NK-92 (cell line): Measurements from ENCODE around the gene PSMD11.
"Not testable (repeated sequence)": the region's sequence is repeated elsewhere in the genome, so short reads cannot be mapped to it uniquely, and the experiment has no call there.

Experiments used
- DNase-seq: peaks from one replicate; lab custom pipeline; 2025; ENCODE audit not compliant: unreplicated experiment; lab: John Stamatoyannopoulos, UW

Gene PSMD11

DNA sequence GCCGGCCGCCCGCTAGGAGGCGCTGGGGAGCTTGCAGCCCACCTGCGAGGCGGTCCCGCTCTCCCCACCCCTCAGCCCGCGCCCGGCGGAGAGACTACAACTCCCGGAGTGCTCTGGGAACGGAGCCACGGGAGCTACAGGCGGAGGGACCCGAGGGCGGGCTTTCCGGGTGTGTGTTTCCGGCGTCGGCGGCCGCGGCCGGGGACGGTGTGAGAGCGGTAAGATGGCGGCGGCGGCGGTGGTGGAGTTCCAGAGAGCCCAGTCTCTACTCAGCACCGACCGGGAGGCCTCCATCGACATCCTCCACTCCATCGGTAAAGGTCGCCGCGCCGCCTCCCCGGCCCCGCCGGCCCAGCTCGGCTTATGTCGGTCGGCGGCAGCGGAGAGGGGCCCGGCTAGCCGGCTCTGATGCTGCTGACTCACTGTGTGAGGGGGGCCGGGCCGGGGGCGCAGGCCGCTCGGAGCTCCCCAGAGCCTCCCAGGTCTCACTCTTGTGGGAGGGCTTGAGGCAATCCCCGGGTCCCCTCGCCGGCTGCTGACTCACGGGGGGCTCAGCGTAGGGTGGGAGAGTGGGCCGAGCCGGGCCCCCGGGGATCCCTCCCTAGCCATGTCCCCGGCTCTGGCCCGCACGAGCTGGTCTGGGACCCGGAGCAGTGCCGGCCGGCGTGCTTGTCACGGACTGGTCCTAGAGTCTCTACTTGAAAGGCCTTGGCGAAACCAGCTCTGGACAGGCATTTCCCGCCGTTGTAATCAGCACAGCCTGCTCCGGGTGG lies at the start of gene PSMD11:
PSMD11 (plus strand) TSS at position 210 of the 773 bp plus-strand sequence; CDS start at position 224, 14 bp downstream.
- peak; percentile 91 for DNase-seq

DNA sequence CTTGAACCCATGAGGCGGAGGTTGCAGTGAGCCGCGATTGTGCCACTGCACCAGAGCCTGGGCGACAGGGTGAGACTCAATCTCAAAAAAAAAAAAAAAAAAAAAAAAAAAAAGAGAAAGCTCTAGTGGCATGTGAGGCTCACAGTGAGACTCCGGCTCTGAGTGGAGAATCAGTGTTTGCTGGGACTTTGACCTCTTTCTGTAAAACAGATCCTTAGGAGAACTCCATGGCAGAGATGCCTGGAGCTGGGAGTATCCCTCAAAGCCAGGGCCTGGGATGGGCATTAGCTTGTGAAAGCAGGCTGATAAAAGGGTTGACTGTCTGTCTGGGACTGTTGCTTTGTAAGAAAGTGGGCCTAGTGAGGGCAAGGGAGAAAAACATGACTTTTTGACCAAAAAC lies 48.0 kb upstream of the PSMD11 start:
- no peak for DNase-seq

DNA sequence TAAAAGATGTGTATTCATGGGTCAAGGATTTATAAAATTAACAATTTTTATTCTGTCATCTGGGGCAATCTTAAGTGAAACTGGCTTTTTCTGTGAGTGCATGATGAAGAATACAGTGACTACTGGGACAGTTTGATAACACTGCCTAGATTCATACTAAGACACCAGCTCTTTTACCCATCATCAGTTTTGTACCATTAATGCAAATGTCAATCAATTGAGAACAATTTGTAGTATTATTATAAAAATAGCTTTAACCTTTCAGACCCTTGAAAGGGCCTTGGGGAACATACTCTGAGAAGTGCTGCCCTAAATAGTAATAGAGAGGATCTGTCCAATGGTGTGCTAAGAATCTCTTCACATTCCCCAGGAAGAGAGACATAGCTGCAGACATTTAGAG lies 45.4 kb upstream of the PSMD11 start:
- DNase-seq: no peak

DNA sequence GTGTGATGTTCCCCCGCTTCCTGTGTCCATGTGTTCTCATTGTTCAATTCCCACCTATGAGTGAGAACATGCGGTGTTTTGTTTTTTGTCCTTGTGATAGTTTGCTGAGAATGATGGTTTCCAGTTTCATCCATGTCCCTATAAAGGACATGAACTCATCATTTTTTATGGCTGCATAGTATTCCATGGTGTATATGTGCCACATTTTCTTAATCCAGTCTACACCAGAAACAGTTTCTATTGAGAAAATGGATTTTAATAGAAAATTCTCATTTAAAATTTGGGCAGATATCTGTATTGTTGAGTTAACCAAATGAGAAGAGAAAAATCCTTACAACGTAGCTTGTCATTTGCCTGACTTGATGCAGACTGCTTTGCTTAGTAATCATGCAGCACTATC lies 34.2 kb upstream of the PSMD11 start:
- not testable (repeated sequence) for DNase-seq

DNA sequence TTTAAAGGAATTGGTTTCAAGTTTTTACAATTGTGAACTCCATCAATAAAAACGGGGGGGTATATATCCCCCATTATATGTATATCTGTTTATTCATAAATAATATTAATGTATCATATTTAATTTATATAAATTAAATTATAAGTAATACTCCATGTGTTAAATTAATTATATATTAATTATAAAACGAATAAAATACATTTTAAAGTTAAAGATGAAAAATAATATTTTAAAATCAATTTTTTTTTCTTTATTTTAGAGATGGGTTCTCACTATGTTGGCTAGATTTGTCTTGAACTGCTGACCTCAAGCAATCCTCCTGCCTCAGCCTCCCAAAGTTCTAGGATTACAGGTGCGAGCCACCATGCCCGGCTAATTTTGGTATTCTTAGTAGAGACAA lies 17.4 kb upstream of the PSMD11 start:
- DNase-seq: no peak

DNA sequence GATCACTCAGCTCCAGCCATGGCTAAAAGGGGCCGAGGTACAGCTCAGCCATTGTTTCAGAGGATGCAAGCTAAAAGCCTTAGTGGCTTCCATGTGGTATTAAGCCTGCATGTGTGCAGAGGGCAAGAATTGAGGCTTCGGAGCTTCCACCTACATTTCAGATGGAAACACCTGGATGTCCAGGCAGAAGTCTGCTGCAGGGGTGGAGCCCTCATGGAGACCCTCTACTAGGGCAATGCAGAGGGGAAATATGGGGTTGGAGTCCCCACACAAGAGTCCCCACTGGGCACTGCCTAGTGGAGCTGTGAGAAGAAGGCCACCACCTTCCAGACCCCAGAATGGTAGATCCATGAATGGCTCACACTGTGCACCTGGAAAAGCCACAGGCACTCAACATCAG lies 14.7 kb upstream of the PSMD11 start:
- DNase-seq: no peak

DNA sequence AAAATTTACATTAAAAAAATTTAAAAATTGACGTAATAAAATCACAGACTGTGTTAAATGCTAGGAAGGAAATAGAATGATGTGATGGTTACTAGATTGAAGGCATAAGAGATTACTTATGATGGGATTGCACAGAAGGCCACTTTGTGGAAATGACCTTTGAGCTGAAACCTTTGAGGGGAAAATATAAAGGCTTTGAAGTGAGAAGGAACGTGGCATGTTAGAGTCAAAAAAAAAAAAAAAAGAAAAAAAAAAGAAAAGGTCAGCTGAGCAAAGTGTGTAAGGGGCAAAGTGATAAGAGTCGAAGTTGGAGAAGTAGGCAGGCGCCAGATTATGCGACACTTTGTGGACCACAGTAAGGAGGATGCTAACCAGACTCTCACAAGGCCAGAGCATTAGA lies 3.6 kb upstream of the PSMD11 start:
- no peak for DNase-seq

DNA sequence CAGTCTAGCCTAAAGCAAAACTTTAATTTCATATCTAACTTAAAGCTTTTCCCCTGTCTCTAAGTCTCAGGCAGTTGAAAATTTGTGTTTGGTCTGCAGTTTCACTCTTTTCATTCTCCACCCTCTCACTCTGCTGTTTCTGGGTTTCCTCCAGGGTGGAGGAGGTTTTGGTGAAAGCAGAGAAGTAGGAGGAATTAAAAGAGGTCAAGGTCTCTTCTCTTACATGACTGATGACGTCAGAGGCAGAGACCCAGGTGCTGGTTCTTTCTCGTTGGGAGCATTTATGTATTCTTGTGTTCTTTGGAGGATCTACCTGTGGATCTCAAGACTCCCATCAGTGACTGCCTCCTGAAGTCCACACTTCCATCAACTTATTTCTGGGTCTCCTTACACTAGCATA lies 2.4 kb upstream of the PSMD11 start:
- no peak for DNase-seq

DNA sequence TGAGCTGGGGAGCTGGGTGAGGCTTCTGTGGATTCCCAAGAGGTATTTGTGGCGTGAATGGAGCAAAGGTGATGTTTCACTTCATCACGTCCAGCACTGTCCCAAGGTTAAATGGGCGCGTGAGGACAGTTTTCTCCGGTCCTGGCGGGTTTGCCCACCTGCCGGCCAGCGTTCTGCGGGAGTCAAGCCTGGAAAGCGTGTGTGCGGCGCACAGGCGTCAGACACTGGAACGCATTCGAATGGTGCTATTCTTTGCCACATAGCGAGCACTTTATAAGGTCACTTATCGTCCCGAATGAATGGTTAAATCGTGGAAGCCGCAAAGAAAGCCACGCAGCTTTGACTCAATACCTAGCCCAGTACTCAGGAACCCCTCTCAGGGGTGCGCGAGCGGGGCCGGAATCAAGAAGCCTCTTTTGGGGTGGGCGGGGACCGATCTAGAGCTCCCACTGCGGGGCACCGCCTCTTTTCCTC lies 446 bp upstream of the PSMD11 start:
- no peak for DNase-seq

DNA sequence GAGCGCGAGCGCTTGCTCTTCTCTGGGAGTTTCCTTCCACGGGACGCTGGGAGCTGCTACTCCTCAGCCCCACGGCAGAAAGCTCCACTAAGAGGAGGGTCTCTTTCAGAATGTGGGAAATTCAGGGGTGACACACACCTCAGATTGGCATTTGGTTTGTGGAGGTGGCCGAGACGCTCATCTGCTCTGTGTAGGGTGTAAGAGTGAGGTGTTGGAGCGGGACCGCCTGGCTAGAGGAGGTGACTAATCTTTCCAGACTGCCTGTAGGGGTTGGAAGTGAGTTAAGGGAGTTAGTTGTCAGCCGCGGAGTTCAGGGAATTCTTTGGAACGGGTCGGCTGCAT lies 735 bp downstream of the PSMD11 start:
- no peak for DNase-seq

DNA sequence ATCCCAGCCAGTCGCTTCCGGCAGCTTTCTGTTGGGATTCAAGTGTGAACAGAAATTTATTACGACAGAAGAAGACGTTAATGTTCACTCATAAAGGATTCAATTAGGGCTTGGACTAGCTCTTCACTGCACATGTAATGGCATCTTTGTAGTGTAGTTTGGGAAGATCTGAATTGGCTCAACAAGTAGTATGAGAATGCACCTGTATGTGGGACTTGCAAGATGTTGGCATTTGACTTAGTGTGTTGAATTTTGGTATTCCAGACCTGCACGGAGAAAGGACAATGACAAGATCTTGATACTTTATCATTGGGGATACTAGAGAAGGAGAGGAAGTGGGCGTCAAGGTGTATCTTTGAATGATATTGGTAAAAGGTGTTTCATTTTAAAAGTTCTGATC lies 1.2 kb downstream of the PSMD11 start:
- DNase-seq: no peak

DNA sequence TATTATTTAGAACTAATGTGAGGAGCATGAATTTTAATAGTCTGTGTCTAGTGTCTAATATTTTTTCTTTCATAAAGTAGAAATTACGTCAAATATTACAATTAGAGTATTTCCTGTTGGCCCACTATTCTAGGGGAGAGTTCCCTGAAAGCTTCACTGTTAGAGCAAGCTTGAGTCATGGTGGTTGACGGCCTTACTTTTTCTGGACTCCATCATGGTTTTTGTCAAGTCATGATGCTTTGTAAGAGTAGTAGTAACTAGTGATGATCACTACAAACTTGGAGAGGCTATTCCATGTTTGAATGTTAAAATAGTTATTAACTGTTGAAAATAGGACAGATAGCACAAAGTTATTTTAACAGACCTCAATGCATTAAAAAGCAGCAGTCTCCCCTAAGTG lies 1.7 kb downstream of the PSMD11 start:
- no peak for DNase-seq

DNA sequence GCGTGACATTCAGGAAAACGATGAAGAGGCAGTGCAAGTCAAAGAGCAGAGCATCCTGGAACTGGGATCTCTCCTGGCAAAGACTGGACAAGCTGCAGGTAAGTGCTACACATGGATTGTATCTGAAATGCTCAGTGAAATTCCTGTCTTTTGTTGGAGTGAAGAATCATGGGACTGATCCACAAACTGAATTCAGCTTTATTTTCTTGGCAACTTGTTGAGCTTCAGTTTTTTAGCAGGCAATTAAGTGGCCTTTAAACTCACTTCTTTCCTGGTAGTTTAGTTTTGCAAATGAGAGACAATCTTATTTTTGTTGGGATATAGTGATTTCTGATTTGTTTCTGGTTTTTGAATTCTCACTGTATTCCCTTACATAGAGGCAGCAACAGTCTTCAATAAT lies 2.6 kb downstream of the PSMD11 start:
- DNase-seq: no peak

DNA sequence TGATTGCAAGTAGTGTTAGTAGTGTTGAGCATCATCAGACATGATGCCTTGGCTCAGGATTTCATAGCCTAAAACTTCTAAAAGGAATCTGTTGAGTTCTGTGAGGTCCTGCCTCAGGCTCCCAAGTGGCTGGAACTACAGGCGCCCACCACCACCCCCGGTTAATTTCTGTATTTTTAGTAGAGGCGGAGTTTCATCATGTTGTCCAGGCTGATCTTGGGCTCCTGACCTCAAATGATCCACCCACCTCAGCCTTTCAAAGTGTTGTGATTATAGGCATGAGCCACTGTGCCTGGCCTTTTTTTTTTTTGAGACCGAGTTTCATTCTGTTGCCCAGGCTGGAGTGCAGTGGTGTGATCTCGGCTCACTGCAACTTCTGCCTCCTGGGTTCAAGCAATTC lies 5.7 kb downstream of the PSMD11 start:
- no peak for DNase-seq

DNA sequence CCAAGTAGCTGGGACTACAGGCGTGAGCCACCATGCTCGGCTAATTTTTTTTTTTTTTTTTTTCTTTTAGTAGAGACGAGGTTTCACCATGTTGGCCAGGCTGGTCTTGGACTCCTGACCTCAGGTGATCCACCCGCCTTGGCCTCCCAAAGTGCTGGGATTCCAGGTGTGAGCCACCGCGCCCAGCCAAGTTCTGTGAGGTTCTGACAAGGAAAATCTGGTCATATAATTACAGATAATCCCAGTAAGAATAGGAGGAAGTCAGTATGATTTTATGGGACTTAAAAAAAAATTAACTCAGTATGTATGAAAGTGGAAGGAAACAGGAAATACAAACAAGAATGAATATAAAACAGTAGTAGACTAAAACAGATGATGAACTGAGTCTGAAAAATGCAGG lies 6.1 kb downstream of the PSMD11 start:
- DNase-seq: not testable (repeated sequence)

DNA sequence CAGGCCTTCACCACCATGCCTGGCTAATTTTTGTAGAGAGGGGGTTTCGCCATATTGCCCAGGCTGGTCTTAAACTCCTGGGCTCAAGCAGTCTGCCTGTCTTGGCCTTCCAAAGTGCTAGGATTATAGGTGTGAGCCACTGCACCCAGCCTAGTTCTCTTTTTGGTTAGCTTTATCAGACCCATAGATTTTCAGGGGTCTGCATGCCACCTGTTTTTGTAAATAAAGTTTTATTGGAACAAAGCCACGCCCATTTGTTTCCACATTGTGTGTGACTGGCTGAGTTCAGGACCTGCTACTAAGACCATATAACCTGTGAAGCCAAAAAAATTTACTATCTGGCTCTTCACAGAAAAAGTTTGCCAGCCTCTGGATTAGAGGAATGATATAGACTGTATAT lies 7.6 kb downstream of the PSMD11 start:
- DNase-seq: no peak

DNA sequence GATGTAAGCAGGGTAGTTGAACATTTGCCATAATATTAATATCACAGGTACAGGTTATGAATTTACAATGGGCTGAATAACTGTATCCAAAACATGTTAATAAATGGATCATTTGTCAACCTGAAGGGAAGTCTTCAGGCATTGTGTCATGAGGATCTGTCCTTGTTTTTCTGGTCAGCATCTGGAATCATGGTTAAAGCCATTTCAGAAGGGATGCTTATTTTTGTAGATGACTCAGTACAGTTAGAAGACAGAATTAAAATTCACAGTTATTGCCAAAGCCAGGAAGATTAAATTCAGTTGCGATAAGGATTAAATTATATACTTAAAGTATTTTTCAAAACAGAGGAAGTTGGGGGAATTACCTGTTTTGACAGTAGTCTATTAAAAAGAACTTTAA lies 8.0 kb downstream of the PSMD11 start:
- no peak for DNase-seq

DNA sequence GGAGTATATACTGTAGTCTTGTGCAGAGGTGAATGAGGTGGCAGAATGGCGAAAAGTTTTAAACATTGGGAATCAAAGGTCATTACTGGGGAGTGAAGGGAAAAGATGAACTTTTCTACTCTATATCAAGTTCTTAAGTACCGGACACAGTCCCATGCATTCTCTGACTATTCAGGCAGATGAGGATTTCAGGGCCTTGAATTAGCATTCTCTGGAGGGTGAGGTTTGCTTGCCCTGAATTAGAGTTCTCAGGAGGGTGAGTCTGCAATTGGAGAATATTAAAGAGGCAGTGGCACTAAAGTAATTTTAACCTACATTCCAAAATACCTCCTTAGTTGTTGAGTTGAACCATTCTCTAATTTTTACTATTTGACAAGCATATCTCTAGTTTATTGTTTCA lies 9.1 kb downstream of the PSMD11 start:
- no peak for DNase-seq

DNA sequence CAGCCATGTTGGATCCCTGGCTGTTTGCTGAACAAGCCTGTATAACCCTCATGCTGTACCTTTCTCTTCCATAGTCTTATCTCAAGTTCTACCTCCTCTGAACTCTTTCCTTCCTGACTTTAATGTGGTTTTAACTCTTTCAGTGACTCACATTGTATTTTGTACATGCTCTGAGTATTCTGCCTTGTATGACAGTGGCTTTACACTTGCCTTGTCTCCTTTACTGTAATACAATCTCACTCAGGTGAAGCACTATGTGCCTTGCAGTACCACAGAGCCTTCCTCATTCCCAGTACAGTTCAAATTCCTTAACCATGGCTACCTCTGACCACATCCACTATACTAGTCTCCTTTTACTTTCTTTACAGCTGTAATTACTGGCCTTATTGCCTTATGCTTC lies 14.1 kb downstream of the PSMD11 start:
- no peak for DNase-seq

DNA sequence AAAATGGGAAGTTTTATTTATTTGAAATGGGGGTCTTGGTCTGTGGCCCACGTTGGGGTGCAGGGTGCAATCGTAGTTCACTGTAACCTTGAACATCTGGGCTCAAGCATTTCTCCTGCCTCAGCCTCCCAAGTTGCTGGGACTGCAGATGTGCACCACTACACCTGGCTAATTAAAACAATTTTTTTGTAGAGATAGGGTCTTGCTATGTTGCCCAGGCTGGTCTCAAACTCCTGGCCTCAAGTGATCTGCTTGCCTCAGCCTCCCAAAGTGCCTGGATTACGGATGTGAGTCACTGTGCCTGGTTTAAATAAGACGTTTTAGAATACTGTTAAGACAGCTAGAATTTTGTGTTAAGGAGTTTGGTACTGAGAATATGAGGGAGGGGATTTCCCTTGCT lies 15.7 kb downstream of the PSMD11 start:
- no peak for DNase-seq

DNA sequence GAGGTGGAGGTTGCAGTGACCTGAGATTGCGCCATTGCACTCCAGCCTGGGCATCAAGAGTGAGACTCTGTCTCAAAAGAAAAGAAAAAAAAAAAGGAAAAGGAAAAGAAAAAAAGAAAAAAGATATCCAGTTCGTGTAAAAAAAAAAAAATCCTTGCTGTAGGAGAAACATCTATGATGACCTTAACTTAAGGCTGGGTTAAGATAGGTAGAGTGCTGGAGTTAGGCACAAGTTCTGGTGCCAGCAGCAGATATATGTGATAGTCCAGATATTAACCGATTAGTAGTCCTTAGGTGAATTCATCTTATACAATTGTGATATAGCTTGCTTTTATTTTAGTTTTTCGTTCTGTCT lies 17.2 kb downstream of the PSMD11 start:
- no peak for DNase-seq

DNA sequence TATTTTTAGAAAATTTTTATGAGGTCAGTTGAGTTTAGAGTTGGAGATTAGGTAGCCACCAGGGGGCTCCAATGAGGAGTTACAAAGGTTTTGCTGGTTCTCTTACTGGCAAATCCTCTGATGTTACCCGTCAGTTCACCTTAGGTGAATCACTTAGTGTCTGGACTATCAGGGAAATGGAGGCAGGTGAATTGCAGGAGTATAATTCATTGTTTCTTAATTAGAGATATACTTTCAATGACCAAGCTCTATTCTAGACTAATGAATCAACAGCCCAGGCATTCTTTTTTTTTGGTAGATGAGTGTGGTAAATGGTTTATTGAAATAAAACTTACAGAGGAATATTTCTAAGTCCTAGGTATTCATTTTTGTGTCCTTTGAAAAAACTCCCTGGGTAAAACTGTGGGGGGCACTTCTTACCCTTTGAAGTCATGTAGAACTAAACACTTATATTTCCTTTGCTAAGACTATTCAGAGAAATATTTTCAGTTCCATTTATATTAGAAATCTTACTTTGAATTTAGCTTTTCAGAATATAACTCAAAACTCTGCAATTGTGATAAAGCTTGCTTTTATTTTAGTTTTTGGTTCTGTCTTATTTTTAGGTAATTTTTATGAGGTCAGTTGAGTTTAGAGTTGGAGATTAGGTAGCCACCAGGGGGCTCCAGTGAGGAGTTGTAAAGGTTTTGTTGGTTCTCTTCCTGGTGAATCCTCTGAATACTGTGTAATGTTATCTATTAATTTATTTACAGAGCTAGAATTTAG lies 17.7 kb downstream of the PSMD11 start:
- DNase-seq: no peak

DNA sequence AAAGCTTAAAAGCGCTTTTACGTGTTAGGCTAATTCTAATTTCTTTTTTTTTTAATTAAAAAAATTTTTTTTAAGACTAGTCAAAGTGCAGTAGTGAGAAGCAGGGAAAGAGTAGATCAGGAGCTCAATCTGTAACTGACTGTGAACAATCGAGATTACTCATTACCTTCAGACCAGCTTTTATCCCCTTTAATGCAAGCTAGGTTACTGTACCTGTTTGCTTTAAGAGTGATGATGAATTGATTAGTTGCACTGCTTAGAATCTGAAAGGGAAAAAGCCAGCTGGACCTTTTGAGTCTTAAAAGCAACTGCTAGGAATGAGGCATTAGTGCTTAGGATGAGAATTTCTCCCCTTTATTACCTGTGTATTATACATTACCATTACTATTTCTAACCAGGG lies 19.0 kb downstream of the PSMD11 start:
- no peak for DNase-seq
